HL-60/S4 treated with phorbol 12-myristate 13-acetate at 8.2 ng/mL for 4 days and 3 days (cell line): ENCODE data around the gene LYRM4.

Experiments used
- in situ Hi-C: fragments of 300-500 bp; cut with MboI; formaldehyde crosslinking; loops from 2 replicates; pipeline ENCODE4 v1.15.0; 2022; ENCODE audit warnings: low sequenced_read_pairs

Gene LYRM4

DNA sequence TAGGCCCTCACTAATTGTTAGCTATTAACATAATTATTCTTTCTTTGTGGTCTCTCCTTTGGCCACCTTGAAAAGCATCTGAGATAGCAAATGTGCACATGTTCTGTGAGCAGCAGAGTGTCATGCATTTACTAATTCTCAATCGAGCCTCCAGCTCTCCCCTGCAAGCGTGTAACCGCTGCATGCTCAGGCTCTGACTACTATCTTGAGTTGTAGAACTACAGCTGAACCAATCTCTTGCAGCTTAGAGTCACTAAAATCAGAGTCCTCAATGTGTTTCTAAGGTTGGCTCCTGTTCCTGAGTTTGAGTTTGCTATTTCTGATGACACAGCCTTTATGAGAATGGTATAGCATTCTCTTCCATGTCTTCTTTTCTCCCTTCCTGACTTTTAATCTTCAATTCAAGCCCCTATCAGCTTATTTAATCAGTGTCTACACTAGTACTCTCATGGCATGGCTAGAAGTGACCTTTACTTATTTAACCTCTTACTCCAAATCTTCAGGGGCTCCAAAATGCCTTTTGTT is 110.1 kb downstream of the LYRM4 start:
- in situ Hi-C loops = no loop called here

DNA sequence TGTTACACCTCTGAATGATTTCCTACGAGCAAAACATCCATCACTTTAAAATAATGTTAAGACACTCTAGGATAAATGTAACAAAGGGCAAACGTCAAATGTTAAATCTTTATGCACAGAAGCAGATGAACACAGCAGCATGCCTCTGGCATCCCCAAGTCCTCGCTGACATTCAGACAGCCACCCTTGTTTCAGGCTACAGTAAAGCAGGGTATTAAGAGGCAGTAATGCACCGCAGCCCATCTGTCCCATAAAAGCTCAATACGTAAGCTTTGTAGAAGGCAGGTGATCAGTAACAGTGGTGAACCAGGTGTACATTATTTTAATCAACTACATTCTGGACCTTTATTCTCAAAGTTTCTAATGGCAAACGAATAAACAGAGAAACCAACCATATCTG is 110.9 kb downstream of the LYRM4 start:
- in situ Hi-C loops = no loop called here

DNA sequence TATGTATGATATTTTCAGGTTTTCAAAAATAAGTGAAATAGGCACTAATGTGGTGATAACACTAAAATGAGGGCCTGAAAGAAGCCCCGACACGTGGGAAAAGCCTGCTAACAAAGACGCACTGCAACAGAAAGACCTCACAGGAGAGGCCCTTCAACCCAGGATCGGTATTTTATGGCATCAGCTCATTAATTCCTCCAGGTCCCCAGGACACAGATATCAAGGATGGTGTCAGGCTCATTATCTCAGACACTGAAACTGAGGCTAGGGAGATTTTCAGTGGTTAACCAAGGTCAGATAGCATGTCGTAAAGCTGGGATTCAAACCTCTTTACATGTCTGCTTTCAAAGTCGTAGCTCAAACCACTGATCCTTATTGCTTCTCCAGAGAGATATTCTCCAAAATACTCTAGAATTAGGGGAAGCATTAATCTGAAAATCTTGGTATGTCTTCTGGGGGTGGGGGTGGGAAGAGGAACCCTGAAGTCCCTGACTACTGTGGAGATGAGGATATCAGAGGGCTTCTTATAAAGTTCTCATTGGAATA is 111.5 kb downstream of the LYRM4 start:
- in situ Hi-C loops = no loop called here

DNA sequence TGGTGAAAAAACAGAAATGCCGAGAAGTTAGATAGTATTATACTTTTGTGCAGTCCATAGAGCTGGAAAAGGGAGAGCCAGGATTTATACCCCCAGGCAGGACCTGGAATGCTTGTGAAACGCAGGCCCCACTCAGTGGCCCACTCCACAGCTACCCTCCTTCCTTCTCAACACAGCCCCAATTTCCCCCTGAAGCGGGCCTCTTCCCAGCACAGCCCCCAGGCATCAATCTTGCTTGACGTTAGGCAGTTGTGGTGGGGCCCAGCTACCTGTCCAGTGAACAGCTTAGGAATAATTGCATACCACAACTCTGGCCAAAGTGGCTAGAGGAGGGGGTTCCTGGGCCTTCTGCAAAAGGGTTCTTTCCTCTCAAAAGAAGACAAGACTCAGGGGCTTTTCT is 114.4 kb downstream of the LYRM4 start:
- in situ Hi-C loops = no loop called here

DNA sequence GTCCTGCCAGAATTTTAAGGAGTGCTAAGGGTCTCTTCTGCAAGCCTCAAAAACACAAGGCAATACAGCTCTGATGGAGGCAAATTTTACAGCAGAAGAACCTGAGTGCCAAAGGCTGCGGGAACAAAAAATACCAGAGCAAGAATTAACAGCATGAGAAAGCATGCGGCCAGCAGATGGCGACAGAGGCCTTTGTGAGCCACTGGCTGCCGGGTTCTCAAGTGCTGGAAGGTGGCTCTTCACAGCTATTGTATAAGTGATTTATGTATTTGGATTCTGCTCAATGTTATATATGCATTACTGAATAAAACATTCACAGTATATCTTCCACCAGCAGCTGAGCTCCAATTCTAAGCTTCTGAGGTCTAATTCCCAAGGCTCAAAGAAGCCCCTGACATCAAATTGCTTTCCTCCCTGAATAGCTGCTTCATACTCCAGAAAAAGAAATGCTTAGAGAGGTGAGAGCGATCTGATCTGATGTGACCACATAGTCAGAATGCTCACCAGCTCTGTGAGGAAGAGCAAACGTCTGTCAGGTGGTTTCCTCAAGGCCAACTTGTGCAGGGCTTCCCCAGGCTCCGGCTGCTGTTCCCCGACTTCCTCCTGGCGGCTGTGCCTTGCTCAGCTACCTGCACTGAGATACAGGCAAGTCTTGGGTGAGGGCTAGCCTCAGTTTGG is 117.0 kb downstream of the LYRM4 start:
- in situ Hi-C loops = no loop called here

DNA sequence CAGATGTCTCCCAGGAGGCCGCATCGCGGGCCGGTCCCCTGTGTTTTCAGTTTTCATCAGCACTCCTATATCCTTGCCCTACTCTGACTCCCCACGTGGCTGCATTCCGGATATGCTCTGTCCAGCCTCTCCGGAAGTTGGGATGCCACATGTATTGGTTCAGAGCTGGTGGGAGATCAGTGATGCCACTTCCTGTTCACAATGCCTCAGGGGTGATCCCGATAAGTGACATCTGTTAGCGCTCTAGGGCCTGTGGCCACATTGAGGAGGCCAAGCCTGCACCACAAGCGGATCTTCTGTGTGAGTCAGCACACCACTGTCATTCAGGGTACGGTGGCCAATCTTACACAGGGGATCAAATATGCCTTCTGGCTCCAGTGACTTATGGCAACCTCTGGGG is 117.8 kb downstream of the LYRM4 start:
- in situ Hi-C loops = no loop called here

DNA sequence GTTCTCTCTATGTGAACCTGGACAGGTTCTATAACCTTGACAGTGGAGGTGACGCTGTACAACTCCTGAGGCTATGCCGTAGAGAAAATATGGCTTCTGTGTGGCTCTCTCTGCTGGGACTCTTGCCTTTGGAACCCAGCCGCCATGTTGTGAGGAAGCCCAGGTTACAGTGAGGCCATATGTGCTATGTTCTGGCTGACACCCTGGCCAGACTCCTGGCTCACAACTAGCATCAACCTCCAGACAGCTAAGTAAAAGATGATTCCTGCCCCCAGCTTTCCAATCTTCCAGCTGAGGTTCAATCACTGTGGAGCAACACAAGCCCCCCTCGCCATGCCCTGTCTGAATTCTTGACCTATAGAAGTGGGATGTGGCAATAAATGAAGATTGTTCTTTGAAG is 118.6 kb downstream of the LYRM4 start:
- in situ Hi-C loops = no loop called here

DNA sequence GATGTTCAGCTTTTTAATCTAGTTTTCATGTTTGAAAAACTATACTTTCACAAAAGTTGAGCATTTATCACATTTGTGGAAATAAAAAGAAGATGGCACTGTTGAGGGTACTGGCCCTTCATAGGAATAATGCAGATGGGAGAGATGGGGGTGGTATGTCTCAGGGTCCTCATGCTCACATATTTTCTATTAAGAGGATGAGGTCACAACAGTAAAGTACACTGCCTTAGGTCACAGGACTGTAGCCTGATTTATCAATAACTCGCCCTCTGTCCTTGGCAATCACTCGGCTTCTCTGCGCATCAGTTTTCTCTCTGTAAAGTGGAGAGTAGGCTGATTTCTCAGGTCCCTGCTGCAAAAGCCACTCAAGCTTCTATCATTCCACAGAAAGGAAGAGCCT is 119.7 kb downstream of the LYRM4 start:
- in situ Hi-C loops = no loop called here

DNA sequence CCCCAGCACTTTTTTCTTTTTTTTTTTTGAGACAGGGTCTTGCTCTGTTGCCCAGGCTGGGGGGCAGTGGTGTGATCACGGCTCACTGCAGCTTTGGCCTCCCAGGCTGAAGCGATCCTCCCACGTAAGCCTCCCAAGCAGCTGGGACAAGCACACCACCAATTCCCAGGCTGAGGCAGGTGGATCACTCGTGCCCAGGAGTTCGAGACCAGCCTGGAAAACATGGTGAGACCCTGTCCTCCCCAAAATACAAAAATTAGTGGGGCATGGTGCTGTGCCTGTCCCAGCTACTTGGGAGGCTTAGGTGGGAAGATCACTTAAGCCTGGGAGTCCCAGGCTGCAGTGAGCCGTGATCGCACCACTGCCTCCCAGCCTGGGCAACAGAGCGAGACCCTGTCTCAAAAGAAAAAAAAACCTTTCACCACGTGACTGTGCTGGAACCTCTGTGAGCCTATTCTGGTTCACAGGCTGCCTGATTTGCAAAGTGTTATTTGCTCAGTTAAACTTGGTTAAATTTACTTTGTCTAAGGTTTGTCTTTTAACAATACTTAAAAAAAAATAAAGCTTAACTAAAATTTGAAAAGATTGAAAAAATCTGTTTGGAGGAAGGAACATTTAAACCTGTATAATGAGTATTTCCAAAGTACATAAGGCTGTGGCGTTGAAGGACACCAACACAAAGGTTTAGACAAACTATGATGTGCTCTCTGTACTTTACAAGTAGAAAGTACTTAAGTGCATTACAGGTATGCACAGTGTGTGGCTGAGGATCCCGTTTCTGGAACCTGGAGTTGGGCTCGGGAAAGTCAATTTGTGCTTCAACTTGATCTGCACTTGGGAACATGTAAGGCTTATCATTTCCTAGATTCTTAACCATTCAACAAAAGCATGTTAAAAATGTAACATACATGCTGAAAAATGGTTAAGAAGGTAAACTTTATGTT is 120.7 kb downstream of the LYRM4 start:
- in situ Hi-C loops = no loop called here

DNA sequence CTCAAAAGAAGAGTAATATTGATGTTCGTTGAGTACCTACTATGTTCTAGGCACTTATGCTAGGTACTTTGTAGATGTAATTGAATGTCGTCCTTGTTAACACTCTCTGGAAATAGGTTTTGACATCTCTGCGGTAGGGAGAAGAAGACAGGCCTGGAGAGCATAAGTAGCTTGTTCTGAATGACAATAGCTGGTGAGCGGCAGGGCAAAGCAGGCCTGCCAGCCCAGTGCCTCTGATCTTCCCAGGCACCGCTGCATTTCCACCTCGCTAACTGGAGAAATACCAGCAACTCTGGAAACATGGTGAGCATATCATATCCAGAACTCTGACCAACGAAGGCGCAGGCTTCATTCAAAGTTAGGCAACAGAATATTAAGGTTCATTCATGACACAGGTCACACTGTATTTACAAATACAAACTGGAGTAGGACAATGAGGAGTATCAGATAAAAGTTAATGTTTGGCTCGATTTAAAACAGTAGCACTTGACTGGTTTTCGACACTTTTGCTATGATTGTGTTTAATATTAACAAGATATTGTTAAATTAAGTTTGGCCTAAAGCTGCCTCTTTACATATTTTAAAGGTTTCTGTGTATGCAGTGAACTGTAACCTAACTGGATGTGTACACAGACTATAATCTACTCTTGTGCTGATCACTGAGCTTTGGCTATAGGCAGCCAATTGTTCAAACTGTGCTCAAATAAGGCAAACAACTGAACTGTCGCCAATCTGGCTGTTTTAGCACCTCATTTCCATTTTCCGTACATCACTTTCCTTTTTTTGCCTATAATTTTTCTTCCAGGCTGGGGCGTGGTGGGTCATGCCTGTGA is 121.5 kb downstream of the LYRM4 start:
- in situ Hi-C loops = no loop called here

DNA sequence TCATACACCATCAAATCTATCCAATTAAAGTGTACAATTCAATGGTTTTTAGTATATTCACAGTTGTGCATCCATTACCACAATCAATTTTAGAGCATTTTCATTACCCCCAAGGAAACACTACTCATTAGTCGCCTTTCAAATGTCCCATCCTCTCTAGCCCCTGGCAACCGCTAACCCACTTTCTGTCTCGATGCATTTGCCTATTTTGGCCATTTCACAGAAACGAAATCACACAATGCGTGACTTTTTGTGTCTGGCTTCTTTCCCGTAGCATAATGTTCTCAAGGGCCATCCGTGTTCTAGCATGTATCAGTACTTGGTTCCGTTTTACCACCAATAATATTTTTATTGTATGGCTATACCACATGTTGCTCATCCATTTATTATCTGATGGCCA is 123.9 kb downstream of the LYRM4 start:
- in situ Hi-C loops = no loop called here

DNA sequence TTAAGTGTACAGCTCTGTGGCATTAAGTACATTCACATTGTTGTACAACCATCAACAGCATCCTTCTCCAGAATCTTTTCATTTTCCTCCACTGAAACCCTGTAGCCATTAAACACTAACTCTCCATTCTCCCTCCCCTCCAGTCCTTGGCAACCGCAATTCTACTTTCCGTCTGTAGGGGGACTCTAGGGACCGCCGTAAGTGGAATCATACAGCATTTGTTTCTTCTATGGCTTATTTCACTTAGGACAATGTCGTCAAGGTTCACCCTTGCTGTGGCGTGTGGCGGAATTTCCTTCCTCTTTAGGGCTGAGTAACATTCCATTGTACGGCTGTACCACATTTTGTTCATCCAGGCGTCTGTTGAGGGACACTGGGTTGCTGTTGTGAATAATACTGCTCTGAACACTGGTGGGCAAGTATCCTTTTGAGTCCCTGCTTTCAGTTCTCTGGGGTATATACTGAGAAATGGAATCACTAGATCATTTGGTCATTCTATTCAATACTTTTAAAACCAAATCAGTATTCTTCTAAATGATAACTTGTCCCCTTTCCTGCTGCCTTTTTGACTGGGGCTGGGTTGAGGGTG is 124.9 kb downstream of the LYRM4 start:
- in situ Hi-C loops = no loop called here

DNA sequence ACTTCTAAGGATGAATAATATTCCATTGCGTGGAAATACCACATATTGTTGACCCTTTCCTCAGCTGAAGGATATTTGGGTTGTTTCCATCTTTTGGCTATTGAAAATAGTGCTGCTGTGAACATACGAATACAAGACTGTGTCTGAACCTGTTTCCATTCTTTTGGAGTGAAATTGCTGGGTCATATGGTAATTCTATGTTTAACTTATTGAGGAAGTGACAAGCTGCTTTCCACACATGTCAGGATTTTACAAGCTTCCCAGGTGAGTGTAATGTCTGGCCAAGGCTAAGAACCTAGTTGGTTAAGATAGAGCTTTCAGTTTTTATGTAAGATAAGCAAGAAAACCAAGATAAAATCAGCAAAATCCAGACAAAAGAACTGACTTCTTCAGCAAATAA is 126.8 kb downstream of the LYRM4 start:
- in situ Hi-C loops = no loop called here

DNA sequence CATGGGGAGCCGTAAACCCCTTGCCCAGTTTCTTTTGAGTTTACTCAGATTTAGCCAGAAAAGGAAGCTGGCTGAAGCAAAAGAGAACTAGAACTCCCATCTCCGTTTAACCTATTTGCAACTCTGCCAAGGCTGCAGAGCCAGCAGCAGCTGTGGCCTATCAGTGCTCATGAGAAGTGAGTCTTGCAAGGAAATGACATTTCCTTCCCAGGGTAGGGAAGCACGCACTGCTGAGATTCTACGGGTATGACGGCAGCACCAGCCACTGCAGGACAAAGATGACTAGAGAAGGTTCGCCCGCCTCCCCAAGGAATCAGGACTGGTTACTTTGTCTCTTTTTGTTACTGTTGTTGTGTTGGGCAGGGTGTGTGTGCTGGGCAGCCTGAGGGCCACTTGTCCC is 128.0 kb downstream of the LYRM4 start:
- in situ Hi-C loops = no loop called here

DNA sequence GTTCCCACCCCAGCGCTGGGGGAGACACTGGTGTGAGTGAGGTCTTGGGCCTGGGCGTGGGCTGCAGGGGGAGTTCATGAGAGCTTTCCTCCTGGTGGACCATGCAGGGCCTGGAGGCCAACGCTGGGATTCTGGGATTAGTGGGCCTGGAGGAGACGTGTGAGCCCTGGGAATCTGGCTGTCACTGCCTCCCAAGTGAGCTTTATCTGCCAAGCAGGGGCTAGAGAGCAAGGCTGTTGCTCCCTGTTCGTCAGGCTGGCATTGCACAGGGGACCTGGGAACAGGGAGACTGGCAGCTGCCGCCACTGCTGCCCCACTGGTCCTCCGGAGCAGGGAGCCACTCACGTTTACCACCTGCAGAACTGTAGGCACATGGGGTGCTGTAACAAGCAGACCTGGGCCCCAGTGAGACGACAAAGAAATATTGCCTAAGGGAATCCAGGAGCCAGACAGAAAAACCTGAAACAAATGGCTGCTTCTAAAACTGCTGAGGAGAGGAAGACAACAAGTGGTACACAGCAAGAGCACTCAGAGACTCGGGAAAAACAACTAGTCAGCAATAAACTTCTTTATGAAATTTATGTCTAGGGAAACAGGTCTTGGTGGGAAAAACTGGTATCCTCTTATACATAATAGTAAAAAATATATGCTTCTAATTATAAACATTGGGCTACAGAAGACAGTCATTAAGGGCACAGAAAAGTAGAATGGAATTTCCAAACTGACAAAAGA is 130.4 kb downstream of the LYRM4 start:
- in situ Hi-C loops = no loop called here

DNA sequence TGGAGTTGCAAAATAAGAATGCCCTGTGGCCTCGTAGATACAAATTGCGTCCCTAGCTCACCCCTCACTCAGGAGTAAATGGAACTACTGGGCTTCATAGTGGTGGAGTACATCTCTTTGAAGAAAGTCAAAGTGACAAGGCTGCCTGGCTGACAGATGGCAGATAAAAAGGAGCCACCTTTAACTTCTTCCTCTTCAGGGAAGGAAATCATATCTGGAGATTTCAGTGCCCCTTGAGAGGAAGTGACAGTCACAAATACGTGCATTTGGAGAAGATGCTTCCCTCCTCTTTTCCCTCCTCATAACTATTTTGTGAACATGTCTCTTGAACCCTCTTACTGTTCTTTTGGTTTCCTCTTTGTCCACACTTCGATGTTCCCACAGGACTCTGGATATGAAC is 132.4 kb downstream of the LYRM4 start:
- in situ Hi-C loops = no loop called here

DNA sequence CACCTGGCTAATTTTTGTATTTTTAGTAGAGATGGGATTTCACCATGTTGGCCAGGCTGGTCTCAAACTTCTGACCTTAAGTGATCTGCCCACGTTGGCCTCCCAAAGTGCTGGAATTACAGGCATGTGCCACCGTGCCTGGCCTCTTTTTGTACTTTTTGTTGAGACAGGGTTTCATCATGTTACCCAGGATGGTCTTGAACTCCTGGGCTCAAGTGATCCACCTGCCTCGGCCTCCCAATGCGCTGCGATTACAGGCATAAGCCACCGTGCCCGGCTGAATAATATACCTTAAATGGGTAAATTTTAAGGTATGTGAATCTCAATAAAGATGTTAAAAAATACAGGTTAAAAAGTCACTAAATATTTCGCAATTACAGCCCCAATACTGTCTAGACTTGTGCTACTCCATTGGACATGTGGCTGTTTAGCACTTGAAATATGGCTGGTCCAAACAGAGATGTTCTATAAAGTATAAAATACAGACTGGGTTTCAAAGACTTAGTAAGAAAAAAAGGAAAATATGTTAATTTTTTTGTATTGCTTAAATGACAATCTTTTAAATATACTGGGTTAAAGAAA is 133.6 kb downstream of the LYRM4 start:
- in situ Hi-C loops = no loop called here

DNA sequence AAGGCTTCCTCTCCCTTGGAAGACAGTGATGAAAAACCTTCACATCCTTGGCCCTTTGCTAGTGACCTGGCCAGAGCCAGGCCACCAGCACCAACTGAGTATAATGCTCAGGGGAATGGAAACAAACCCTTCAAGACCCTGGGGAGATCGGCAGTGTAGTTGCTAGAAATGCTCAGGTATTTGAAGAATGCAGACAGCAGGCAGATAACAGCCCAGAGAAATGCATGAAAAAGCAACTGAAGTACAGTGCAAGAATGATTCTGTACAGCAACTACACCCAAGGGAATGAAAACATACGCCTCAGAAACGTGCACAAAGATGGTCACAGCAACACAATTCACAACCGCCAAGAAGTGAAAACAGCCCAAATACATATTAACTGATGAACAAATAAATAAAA is 134.5 kb downstream of the LYRM4 start:
- in situ Hi-C loops = no loop called here

DNA sequence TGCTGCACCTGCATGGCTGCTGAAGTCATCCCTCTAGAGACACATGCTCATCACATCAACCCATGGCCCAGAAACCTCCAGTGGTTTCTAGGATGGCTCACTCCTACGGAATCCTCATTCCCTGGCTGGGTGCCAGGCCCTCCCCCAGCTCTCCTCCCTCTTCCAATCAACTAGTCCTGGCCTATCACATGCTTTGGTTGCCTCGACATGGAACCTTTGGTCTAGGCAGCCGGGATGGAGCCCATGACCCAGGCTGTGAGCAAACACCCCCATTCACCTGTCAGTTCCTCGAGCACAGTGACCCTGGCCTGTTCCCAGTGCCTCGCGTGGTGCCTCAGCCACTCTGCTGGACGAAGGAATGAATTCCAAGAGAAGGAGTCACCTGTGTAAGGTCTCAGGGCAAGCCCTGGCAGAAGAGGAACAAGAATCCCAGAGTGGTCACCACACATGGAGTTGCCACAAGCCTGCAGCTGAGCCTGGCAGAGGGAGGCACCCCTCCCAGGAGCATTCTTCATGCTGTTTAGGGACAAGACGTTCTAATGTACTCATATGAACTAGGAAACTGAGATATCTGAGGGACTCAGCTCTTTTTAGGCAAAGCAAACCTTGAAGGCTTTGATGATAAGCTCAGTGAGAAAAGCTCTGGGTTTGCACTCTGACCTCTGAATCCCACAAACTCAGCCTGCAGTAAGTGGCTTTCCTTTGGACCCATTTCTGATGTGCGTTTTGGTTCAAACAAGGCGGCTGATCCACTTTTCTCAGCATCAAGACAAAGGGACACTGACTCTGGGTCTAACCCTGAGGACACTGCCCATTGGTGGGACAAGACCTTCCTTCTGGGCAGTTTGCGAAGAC is 135.4 kb downstream of the LYRM4 start:
- in situ Hi-C loops = no loop called here
